ENCODE measurements around the gene DGKI. TPM values are rescaled to one million over a fixed set of nuclear protein-coding genes. Genes with fewer than 3 reads are reported as not detected.

Gene DGKI
- total RNA-seq, 1 donor from 2014 or later, result 3.1 TPM

DNA sequence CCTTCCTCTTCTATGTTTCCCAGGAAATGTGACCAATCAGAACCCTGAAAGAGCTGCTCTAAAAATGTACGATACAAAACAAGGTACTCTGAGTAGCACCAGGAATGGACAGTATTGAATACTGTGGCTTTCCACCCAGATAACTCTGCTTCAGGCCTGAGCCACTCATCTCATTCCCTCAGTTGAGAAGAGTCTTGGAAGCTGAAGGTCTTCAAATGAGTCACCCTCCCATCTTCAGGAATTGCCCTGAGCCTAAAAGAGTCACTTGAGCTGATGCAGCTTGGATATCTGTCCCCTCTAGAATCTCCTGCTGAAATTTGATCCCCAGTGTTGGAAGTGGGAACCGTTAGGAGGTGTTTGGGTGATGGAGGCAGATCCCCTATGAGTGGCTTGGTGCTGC lies 210.4 kb downstream of the DGKI start:
- no peak for DNase-seq (ENCODE audit: extremely low spot score, unreplicated experiment)
- TF ChIP-seq, protein P1, sequence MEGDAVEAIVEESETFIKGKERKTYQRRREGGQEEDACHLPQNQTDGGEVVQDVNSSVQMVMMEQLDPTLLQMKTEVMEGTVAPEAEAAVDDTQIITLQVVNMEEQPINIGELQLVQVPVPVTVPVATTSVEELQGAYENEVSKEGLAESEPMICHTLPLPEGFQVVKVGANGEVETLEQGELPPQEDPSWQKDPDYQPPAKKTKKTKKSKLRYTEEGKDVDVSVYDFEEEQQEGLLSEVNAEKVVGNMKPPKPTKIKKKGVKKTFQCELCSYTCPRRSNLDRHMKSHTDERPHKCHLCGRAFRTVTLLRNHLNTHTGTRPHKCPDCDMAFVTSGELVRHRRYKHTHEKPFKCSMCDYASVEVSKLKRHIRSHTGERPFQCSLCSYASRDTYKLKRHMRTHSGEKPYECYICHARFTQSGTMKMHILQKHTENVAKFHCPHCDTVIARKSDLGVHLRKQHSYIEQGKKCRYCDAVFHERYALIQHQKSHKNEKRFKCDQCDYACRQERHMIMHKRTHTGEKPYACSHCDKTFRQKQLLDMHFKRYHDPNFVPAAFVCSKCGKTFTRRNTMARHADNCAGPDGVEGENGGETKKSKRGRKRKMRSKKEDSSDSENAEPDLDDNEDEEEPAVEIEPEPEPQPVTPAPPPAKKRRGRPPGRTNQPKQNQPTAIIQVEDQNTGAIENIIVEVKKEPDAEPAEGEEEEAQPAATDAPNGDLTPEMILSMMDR (IDR thresholded peaks at IDR 0.05), result no peak
- H3K36me3 Mint-ChIP-seq (ENCODE audit: unreplicated experiment), result no peaks in the 10 kb centered on the region
- no peaks in the 10 kb centered on the region for H3K4me1 Mint-ChIP-seq (ENCODE audit: unreplicated experiment)
- no peak overlapping the region for H3K4me3 Mint-ChIP-seq (ENCODE audit: unreplicated experiment)
- H3K27ac Mint-ChIP-seq (ENCODE audit: unreplicated experiment), result no peak overlapping the region
- no peaks in the 10 kb centered on the region for H3K9me3 Mint-ChIP-seq (ENCODE audit: unreplicated experiment)
- H3K27me3 Mint-ChIP-seq (ENCODE audit: unreplicated experiment), result no peaks in the 10 kb centered on the region

DNA sequence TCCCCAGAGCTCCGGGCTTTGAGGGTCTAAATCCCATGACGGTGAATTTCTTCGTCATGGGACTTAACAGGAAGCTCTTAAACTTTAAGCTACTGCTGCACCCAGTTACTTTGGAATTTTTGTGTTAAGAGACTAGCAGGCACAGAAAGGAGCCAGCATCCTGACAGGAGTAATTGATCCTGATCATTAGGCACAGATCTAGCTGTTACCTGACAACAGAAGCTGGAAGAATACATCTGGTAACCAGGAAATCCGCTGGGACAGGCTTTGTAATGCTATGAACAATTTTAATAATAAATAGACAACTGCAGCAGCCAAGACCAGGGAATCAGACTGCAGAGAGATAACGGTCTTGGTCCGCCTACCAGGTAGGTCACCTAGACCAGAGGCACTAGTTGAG lies 210.9 kb downstream of the DGKI start:
- no peaks in the 10 kb centered on the region for H3K36me3 Mint-ChIP-seq (ENCODE audit: unreplicated experiment)
- no peaks in the 10 kb centered on the region for H3K27me3 Mint-ChIP-seq (ENCODE audit: unreplicated experiment)
- TF ChIP-seq, protein P1 (IDR thresholded peaks at IDR 0.05), result no peak
- no peak for DNase-seq (ENCODE audit: extremely low spot score, unreplicated experiment)
- H3K9me3 Mint-ChIP-seq (ENCODE audit: unreplicated experiment), result no peaks in the 10 kb centered on the region
- no peak overlapping the region for H3K27ac Mint-ChIP-seq (ENCODE audit: unreplicated experiment)
- H3K4me1 Mint-ChIP-seq (ENCODE audit: unreplicated experiment), result no peaks in the 10 kb centered on the region
- no peak overlapping the region for H3K4me3 Mint-ChIP-seq (ENCODE audit: unreplicated experiment)

DNA sequence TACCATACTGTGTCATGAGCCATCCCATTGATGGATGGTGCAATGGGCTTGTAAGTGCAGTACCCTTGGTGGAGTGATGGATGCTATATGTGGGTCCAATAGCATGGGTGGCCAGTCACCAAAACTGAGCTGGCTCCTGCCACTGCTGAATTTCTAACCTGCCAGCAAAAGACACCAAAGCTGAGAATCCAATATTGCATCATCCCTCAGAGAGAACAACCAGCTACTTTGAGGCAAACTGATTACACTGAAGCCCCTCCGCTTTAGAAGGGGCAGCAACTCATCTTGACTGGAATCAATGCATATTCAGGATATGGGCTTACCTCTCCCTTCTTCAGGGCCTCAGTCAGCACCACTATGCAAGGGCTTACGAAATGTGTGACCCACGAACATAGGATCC lies 211.6 kb downstream of the DGKI start:
- no peak for DNase-seq (ENCODE audit: extremely low spot score, unreplicated experiment)
- TF ChIP-seq, protein P1 (IDR thresholded peaks at IDR 0.05), result no peak
- Mint-ChIP-seq H3K27me3 (ENCODE audit: unreplicated experiment) (no peaks in the 10 kb centered on the region), H3K4me3 (ENCODE audit: unreplicated experiment) (no peak overlapping the region), H3K4me1 (ENCODE audit: unreplicated experiment) (no peaks in the 10 kb centered on the region), H3K9me3 (ENCODE audit: unreplicated experiment) (no peaks in the 10 kb centered on the region), H3K27ac (ENCODE audit: unreplicated experiment) (no peak overlapping the region), H3K36me3 (ENCODE audit: unreplicated experiment) (no peaks in the 10 kb centered on the region)

DNA sequence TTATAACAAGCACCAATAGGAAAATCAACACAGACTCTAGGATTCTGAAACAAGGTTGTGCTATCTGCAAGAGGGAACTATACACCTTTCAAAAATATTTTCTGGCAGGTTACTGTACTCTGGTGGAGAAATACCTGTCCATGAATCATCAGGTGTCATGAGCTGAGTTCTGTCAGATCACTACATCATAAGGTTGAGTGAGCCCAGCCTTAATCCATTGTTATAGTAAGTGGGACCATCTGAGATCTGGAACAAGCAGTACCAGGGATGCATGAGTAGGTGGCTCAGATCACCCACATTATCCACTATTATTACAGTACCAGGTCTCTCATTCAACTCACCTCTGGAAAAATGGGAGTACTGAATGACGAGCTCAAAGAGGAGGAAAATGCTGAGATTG lies 212.4 kb downstream of the DGKI start:
- no peak overlapping the region for H3K27ac Mint-ChIP-seq (ENCODE audit: unreplicated experiment)
- no peaks in the 10 kb centered on the region for H3K36me3 Mint-ChIP-seq (ENCODE audit: unreplicated experiment)
- H3K4me1 Mint-ChIP-seq (ENCODE audit: unreplicated experiment), result no peaks in the 10 kb centered on the region
- H3K27me3 Mint-ChIP-seq (ENCODE audit: unreplicated experiment), result no peaks in the 10 kb centered on the region
- H3K4me3 Mint-ChIP-seq (ENCODE audit: unreplicated experiment), result no peak overlapping the region
- H3K9me3 Mint-ChIP-seq (ENCODE audit: unreplicated experiment), result no peaks in the 10 kb centered on the region
- DNase-seq (ENCODE audit: extremely low spot score, unreplicated experiment), result no peak
- TF ChIP-seq, protein P1 (IDR thresholded peaks at IDR 0.05), result no peak

DNA sequence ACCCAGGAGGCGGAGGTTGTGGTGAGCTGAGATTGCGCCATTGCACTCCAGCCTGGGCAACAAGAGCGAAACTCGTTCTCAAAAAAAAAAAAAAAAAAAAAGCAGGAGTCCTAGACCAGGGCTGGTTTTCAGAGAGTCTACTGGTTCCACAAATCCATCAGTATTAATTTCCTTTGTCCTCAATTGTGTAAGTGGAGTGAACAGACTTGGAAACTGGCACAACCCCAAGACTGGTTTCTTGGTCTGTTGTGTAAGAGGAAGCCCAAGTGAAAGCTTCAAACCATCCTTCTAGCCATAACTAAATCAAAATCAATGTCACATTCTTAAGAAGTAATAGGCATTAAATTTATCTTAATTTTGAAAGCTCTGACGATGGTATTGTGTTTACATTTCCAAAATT lies 213.6 kb downstream of the DGKI start:
- Mint-ChIP-seq H3K27me3 (ENCODE audit: unreplicated experiment) (no peaks in the 10 kb centered on the region), H3K27ac (ENCODE audit: unreplicated experiment) (no peak overlapping the region), H3K36me3 (ENCODE audit: unreplicated experiment) (no peaks in the 10 kb centered on the region), H3K4me3 (ENCODE audit: unreplicated experiment) (no peak overlapping the region), H3K4me1 (ENCODE audit: unreplicated experiment) (no peaks in the 10 kb centered on the region), H3K9me3 (ENCODE audit: unreplicated experiment) (no peaks in the 10 kb centered on the region)
- DNase-seq (ENCODE audit: extremely low spot score, unreplicated experiment), result no peak
- TF ChIP-seq, protein P1 (IDR thresholded peaks at IDR 0.05), result no peak

Data from osteocyte (in vitro differentiated cells).